Epithelial cell of proximal tubule (primary cell): ENCODE results near the gene CEP350. TPM values are rescaled to one million over a fixed set of nuclear protein-coding genes. Genes with fewer than 3 reads are reported as not detected.

Experiments used
- DNase-seq: peaks from one replicate; pipeline ENCODE4 v3.0.0-alpha.2; 2011; ENCODE audit warnings: low read depth
- H3K4me3 ChIP-seq: 2 replicates; pipeline ENCODE4 v1.5.1; 2011; ENCODE audit warnings: low read depth, mild to moderate bottlenecking, low read length
- CTCF ChIP-seq: conservative IDR thresholded peaks from 2 replicates; pipeline ENCODE4 v1.5.1; 2012; ENCODE audit warnings: low read depth, mild to moderate bottlenecking, low read length
- total RNA-seq: library from RNA; depleted of rRNA; stranded (reverse); fragments of >200 nt; gene quantifications from 2 replicates; pipeline ENCODE4 v1.2.3, GENCODE V29; 2015

CEP350 gene
- total RNA-seq, 1 donor from 2014 or later, result 26.4 TPM

- H3K4me3 ChIP-seq, result no peak overlapping the region
- DNase-seq, result no peak
- no peak for TF ChIP-seq CTCF
These were observed 71.9 kb downstream of the CEP350 start for GRCh38 chr1:180026556-180026955.

DNA sequence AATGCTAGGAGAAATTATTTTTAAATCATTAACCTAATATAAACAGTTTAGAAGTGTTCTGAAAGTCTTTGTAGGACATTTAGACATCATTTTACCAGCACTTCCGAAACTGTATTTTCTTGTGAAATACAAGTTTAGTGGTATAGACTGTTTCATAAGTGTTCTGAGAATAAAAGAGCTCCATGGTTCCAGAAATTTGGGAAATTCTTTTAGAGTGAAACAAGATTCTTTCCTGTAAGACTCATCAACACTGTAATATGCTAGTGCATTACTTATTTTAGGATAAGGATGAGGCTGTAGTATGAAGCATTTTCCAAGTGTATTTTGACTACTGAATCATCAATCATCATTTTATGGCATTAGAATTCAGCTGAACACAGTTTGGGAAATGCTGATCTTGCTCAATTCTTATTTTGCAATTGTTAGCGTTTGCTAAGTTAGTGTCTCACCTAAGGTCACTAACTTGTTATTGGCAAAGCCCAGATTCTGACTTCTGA lies 73.4 kb downstream of the CEP350 start:
- no peak for TF ChIP-seq CTCF
- H3K4me3 ChIP-seq, result no peak overlapping the region
- no peak for DNase-seq

- H3K4me3 ChIP-seq, result no peak overlapping the region
- DNase-seq, result no peak
- no peak for TF ChIP-seq CTCF
These were observed 74.3 kb downstream of the CEP350 start for GRCh38 chr1:180028864-180029263.

DNA sequence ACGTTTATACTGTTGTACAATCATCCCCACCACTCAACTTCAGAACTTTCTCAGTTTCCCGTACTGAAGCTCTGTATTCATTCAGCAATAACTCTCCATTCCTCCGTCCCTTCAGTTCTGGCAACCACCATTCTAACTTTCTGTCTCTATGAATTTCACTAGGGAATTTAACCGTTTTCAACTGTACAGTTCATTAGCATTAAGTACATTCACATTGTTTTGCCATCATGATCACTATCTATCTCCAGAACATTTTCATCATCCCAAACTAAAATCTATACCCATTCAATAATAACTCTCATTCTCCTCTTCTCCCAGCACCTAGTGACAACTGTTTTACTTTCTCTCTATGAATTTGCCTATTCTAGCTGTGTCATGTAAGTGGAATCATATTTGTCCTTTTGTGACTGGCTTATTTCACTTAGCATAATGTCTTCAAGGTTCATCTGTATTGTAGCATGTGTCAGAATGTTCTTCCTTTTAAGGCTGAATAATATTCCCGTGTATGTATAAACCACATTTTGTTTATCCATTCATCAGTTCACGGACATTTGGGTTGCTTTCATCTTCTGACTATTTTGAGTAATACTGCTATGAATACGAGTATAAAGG lies 75.0 kb downstream of the CEP350 start:
- H3K4me3 ChIP-seq, result no peak overlapping the region
- DNase-seq, result no peak
- no peak for TF ChIP-seq CTCF

DNA sequence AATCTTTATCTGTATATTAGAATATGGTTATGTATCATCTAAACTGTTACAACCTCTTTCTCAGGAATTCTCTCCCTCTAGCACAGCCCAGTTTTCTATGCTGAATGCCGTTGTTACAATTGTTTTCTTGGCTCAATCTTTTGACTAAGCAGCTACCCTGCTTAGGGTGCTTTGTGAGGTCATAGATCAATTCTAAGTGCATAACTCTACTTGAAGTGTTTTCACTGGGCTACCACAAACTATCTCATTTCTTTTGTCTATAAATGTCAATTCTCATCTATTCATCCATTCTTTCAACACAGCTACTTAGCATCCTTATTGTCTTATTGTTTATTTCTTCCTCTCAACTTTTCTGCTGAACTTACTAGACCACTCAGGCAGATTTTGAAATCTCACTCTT lies 77.1 kb downstream of the CEP350 start:
- DNase-seq, result no peak
- no peak overlapping the region for H3K4me3 ChIP-seq
- TF ChIP-seq CTCF, result no peak

- no peak for DNase-seq
- TF ChIP-seq CTCF, result no peak
- no peak overlapping the region for H3K4me3 ChIP-seq
These were observed 78.8 kb downstream of the CEP350 start for GRCh38 chr1:180033390-180033789.

- no peak for TF ChIP-seq CTCF
- no peak for DNase-seq
- no peak overlapping the region for H3K4me3 ChIP-seq
These were observed 85.4 kb downstream of the CEP350 start for GRCh38 chr1:180040034-180040433.
